CMK (cell line): ENCODE data around the gene DCAF17.

Experiments
- DNase-seq: peaks from one replicate; pipeline ENCODE4 v3.0.0-alpha.2; 2010; ENCODE audit warnings: low read depth

Gene DCAF17

GRCh38 chr2:171434013-171434989 lies at the start of gene DCAF17:
TSS of gene DCAF17 (plus strand) at chr2:171434226. CDS start at chr2:171434578, 352 bp downstream.
- DNase-seq: peak; percentile 96

GRCh38 chr2:171386627-171387026 lies 47.4 kb upstream of the DCAF17 start:
- no peak for DNase-seq

GRCh38 chr2:171387052-171387451 lies 47.0 kb upstream of the DCAF17 start:
- no peak for DNase-seq

- no peak for DNase-seq
Measured at GRCh38 chr2:171389325-171389724, 44.7 kb upstream of the DCAF17 start.

GRCh38 chr2:171389780-171390179 lies 44.2 kb upstream of the DCAF17 start:
- DNase-seq: no peak

GRCh38 chr2:171390941-171391516 lies 43.0 kb upstream of the DCAF17 start:
- no peak for DNase-seq

- no peak for DNase-seq
Measured at GRCh38 chr2:171391532-171391931, 42.5 kb upstream of the DCAF17 start.

- DNase-seq: no peak
Measured at GRCh38 chr2:171393487-171393886, 40.5 kb upstream of the DCAF17 start.

GRCh38 chr2:171394164-171394740 lies 39.8 kb upstream of the DCAF17 start:
- DNase-seq: no peak

GRCh38 chr2:171399292-171399691 lies 34.7 kb upstream of the DCAF17 start:
- no peak for DNase-seq

- no peak for DNase-seq
Measured at GRCh38 chr2:171400395-171400794, 33.6 kb upstream of the DCAF17 start.

- DNase-seq: no peak
Measured at GRCh38 chr2:171401947-171402346, 32.1 kb upstream of the DCAF17 start.

GRCh38 chr2:171402906-171403580 lies 31.0 kb upstream of the DCAF17 start:
- no peak for DNase-seq

- no peak for DNase-seq
Measured at GRCh38 chr2:171404261-171404660, 29.8 kb upstream of the DCAF17 start.

- DNase-seq: no peak
Measured at GRCh38 chr2:171404719-171405118, 29.3 kb upstream of the DCAF17 start.

GRCh38 chr2:171405546-171405945 lies 28.5 kb upstream of the DCAF17 start:
- DNase-seq: no peak

- no peak for DNase-seq
Measured at GRCh38 chr2:171406044-171406443, 28.0 kb upstream of the DCAF17 start.

GRCh38 chr2:171407030-171407675 lies 26.9 kb upstream of the DCAF17 start:
- DNase-seq: no peak

- DNase-seq: no peak
Measured at GRCh38 chr2:171407676-171408044, 26.4 kb upstream of the DCAF17 start.

- no peak for DNase-seq
Measured at GRCh38 chr2:171409436-171409971, 24.5 kb upstream of the DCAF17 start.

GRCh38 chr2:171410101-171410500 lies 23.9 kb upstream of the DCAF17 start:
- DNase-seq: no peak

GRCh38 chr2:171410624-171411023 lies 23.4 kb upstream of the DCAF17 start:
- no peak for DNase-seq
